H1 (cell line): ENCODE results near the gene TRAP1.

ENCODE experiments used
- CREB1 ChIP-seq: IDR thresholded peaks from 2 replicates; pipeline ENCODE4 v1.6.1; 2012; ENCODE audit warnings: inconsistent platforms
- CTCF ChIP-seq, 3 experiments: IDR thresholded peaks; 1 replicate in 2 of 3; 2 replicates in 1 of 3; pipeline versions ENCODE4 v1.5.1 to v1.6.1; 2011; ENCODE audit warnings: low read length in 3 of 3, mild to moderate bottlenecking in 3 of 3, inconsistent platforms in 2 of 3, low read depth in 1 of 3, moderate library complexity in 1 of 3; ENCODE audit not compliant: insufficient read depth in 1 of 3; ENCODE audit errors: control extremely low read depth in 1 of 3
- EZH2 ChIP-seq: fragments of 200-600 bp; sonication (generic); IDR thresholded peaks from 2 replicates; pipeline ENCODE4 v1.7.1; 2012; ENCODE audit warnings: low read depth, mild to moderate bottlenecking, moderate library complexity, low read length, inconsistent platforms; ENCODE audit not compliant: severe bottlenecking
- KDM5A ChIP-seq: fragments of 200-600 bp; IDR thresholded peaks from 2 replicates; pipeline ENCODE4 v1.7.1; 2012; ENCODE audit warnings: mild to moderate bottlenecking, low read length, inconsistent platforms, mixed read lengths
- POLR2A ChIP-seq, 2 experiments: IDR thresholded peaks; 1 replicate in 1 of 2; 2 replicates in 1 of 2; pipeline ENCODE4 v1.6.1; 2011; ENCODE audit warnings: low read depth in 2 of 2, low read length in 2 of 2, mild to moderate bottlenecking in 2 of 2; ENCODE audit errors: control extremely low read depth in 1 of 2
- POLR2AphosphoS5 ChIP-seq: IDR thresholded peaks from 2 replicates; pipeline ENCODE4 v1.6.1; 2011; ENCODE audit warnings: low read depth, low read length
- RAD21 ChIP-seq, 2 experiments: IDR thresholded peaks in 1 of 2; conservative IDR thresholded peaks in 1 of 2; 2 replicates each; pipeline ENCODE4 v1.6.1; 2011; ENCODE audit warnings: low read depth in 2 of 2, low read length in 2 of 2, improper control_type of control experiment in 1 of 2, inconsistent platforms in 1 of 2, mild to moderate bottlenecking in 1 of 2, moderate library complexity in 1 of 2
- RFX5 ChIP-seq: IDR thresholded peaks from 2 replicates; pipeline ENCODE4 v1.6.1; 2011; ENCODE audit warnings: low read depth, low read length, improper control_type of control experiment, borderline replicate concordance
- TAF1 ChIP-seq: IDR thresholded peaks from 2 replicates; pipeline ENCODE4 v1.6.1; 2011; ENCODE audit warnings: mild to moderate bottlenecking, low read depth, low read length
- YY1 ChIP-seq: IDR thresholded peaks from 2 replicates; pipeline ENCODE4 v1.6.1; 2011; ENCODE audit warnings: low read depth, mild to moderate bottlenecking, low read length
- TF ChIP-seq, protein P1 (sequence below): IDR thresholded peaks from 2 replicates; pipeline ENCODE4 v1.6.1; 2011; ENCODE audit warnings: low read depth, mild to moderate bottlenecking, low read length; ENCODE audit not compliant: insufficient read depth
- TF ChIP-seq, protein P2 (sequence below): IDR thresholded peaks from 2 replicates; pipeline ENCODE4 v1.6.1; 2012; ENCODE audit warnings: inconsistent platforms

DNA sequence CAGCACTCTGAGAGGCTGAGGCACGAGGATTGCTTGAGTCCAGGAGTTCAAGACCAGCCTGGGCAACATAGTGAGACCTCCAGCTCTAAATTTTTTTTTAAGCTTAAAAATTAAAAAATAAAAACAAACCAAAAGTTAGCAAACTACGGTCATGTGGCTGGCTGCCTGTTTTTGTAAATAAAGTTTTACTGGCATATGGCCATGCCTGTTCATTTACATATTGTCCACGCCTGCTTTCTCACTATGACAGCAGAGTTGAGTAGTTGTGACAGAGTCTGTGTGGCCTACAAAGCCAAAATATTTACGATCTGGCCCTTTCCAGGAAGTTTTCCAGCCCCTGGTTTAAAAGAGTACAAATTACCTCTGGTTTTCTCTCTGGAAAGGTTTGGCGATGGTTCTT, 109.3 kb downstream of the TRAP1 start:
- no peak for TF ChIP-seq CTCF (IDR thresholded peaks at IDR 0.05; ENCODE audit: control extremely low read depth in 1 of 3, insufficient read depth in 1 of 3, low read depth in 1 of 3, low read length in 3 of 3)
- no peak for TF ChIP-seq RFX5
- TF ChIP-seq, protein P1, sequence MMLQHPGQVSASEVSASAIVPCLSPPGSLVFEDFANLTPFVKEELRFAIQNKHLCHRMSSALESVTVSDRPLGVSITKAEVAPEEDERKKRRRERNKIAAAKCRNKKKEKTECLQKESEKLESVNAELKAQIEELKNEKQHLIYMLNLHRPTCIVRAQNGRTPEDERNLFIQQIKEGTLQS, result no peak
- no peak for TF ChIP-seq KDM5A
- TF ChIP-seq YY1, result no peak
- TF ChIP-seq, protein P2, sequence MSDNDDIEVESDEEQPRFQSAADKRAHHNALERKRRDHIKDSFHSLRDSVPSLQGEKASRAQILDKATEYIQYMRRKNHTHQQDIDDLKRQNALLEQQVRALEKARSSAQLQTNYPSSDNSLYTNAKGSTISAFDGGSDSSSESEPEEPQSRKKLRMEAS, result no peak
- no peak for TF ChIP-seq TAF1
- no peak for TF ChIP-seq POLR2AphosphoS5
- no peak for TF ChIP-seq RAD21 (IDR thresholded peaks at IDR 0.05 in 1 of 2, conservative IDR thresholded peaks at IDR 0.05 in 1 of 2; ENCODE audit: low read depth in 2 of 2, low read length in 2 of 2)
- no peak for TF ChIP-seq EZH2
- no peak for TF ChIP-seq POLR2A (IDR thresholded peaks at IDR 0.05; ENCODE audit: control extremely low read depth in 1 of 2, low read depth in 2 of 2, low read length in 2 of 2)
- no peak for TF ChIP-seq CREB1
